Endothelial cell of hepatic sinusoid (primary cell): ENCODE measurements around the gene DUSP16.
"Not testable (repeated sequence)": the region's sequence is repeated elsewhere in the genome, so short reads cannot be mapped to it uniquely, and the experiment has no call there.

Source experiments
- in situ Hi-C: cut with HindIII; loops from 2 replicates; pipeline ENCODE4 v1.10.0; 2017; ENCODE audit warnings: low sequenced_read_pairs

Gene DUSP16

GRCh38 chr12:12524128-12524527 lies 38.5 kb downstream of the DUSP16 start:
- in situ Hi-C loops, result no loop called here

- in situ Hi-C loops, result no loop called here
Observed at GRCh38 chr12:12523229-12523628, 39.4 kb downstream of the DUSP16 start.

GRCh38 chr12:12522657-12523056 lies 40.0 kb downstream of the DUSP16 start:
- in situ Hi-C loops, result not testable (repeated sequence)

GRCh38 chr12:12521888-12522287 lies 40.8 kb downstream of the DUSP16 start:
- in situ Hi-C loops, result no loop called here

- in situ Hi-C loops, result no loop called here
Observed at GRCh38 chr12:12521044-12521485, 41.6 kb downstream of the DUSP16 start.

- in situ Hi-C loops, result no loop called here
Observed at GRCh38 chr12:12520273-12520672, 42.4 kb downstream of the DUSP16 start.

- in situ Hi-C loops, result no loop called here
Observed at GRCh38 chr12:12519354-12519998, 43.2 kb downstream of the DUSP16 start.

GRCh38 chr12:12518919-12519318 lies 43.7 kb downstream of the DUSP16 start:
- in situ Hi-C loops, result no loop called here

GRCh38 chr12:12518464-12518845 lies 44.2 kb downstream of the DUSP16 start:
- in situ Hi-C loops, result no loop called here

- in situ Hi-C loops, result no loop called here
Observed at GRCh38 chr12:12513416-12514006, 49.2 kb downstream of the DUSP16 start.

GRCh38 chr12:12511895-12512711 lies 50.6 kb downstream of the DUSP16 start:
- in situ Hi-C loops, result no loop called here

- in situ Hi-C loops, result no loop called here
Observed at GRCh38 chr12:12511021-12511783, 51.5 kb downstream of the DUSP16 start.

- in situ Hi-C loops, result no loop called here
Observed at GRCh38 chr12:12510551-12510950, 52.1 kb downstream of the DUSP16 start.

- in situ Hi-C loops, result no loop called here
Observed at GRCh38 chr12:12510141-12510540, 52.5 kb downstream of the DUSP16 start.

- in situ Hi-C loops, result no loop called here
Observed at GRCh38 chr12:12508612-12509011, 54.1 kb downstream of the DUSP16 start.

- in situ Hi-C loops, result no loop called here
Observed at GRCh38 chr12:12507121-12507520, 55.5 kb downstream of the DUSP16 start.

GRCh38 chr12:12506496-12506890 lies 56.2 kb downstream of the DUSP16 start:
- in situ Hi-C loops, result no loop called here

- in situ Hi-C loops, result no loop called here
Observed at GRCh38 chr12:12505544-12506495, 56.8 kb downstream of the DUSP16 start.

- in situ Hi-C loops, result no loop called here
Observed at GRCh38 chr12:12503384-12504078, 59.1 kb downstream of the DUSP16 start.

GRCh38 chr12:12502815-12503151 lies 59.9 kb downstream of the DUSP16 start:
- in situ Hi-C loops, result no loop called here
